ENCODE measurements around the gene SEC31B. TPM values are rescaled to one million over a fixed set of nuclear protein-coding genes. Genes with fewer than 3 reads are reported as not detected.

Gene SEC31B
- total and polyA plus RNA-seq, 2 donors (not counting 3 experiments of a cell fraction or from before 2014, with no cell fraction given), result 11.1 to 14.4 TPM

DNA sequence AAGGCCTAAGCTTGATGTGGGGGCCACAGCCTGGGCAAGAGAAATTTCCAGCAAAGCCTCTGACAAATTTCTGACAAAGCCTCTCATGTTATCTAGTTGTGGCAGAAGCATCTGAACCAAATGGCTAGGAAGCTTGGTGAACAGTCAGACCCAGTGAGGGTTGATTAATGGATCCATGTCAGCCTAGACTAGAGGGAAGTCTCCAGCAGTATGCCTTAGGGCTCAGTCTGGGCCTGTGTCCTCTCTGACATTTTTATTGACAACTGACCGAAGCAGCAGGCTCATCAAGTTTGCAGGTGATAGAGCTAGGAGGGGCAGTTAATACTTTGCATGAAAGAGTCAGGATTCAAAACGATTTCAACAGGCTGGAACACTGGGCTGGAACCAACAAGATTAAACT lies 41.3 kb upstream of the SEC31B start:
- no peaks in the 10 kb centered on the region for H3K36me3 ChIP-seq (ENCODE audit: control insufficient read depth in 2 of 2, extremely low read depth in 1 of 2, insufficient read depth in 2 of 2, low read length in 2 of 2)
- peaks cover 31 to 33% of the 10 kb centered on the region in 2 experiments for H3K27me3 ChIP-seq (ENCODE audit: control insufficient read depth in 2 of 2, insufficient read depth in 2 of 2, low read length in 2 of 2)
- H3K9ac ChIP-seq (replicated peaks; ENCODE audit: extremely low read depth, insufficient read depth, low read length), result no peak overlapping the region
- H4K20me1 ChIP-seq (replicated peaks; ENCODE audit: control insufficient read depth, extremely low read depth, insufficient read depth, low read length), result no peaks in the 10 kb centered on the region
- no peaks in the 10 kb centered on the region for H3K9me3 ChIP-seq (replicated peaks; ENCODE audit: control insufficient read depth, insufficient read depth, low read length)
- no peak for DNase-seq (ENCODE audit: low read depth, low spot score)
- H3K4me1 ChIP-seq (ENCODE audit: control insufficient read depth, extremely low read depth, insufficient read depth, low read length), result peaks cover 2% of the 10 kb centered on the region
- no peak overlapping the region for H2AFZ ChIP-seq (ENCODE audit: low read depth, low read length)
- intact Hi-C loops (cut with micrococcal nuclease) (loop anchor here (5.0 kb wide), 1 partner anchor 166 kb away; no protein-coding TSS in a partner anchor), dilution Hi-C loops (cut with MboI; ENCODE audit: extremely low pct_ligation_motif_present, low sequenced_read_pairs) (no loop called here)
- no peaks in the 10 kb centered on the region for H3K9me1 ChIP-seq (replicated peaks; ENCODE audit: control insufficient read depth, extremely low read depth, insufficient read depth, low read length)
- H3K4me3 ChIP-seq (replicated peaks in 1 of 3; ENCODE audit: insufficient read depth in 1 of 3, low read depth in 1 of 3, low read length in 3 of 3), result no peak overlapping the region
- TF ChIP-seq, protein P1, sequence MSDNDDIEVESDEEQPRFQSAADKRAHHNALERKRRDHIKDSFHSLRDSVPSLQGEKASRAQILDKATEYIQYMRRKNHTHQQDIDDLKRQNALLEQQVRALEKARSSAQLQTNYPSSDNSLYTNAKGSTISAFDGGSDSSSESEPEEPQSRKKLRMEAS (IDR thresholded peaks at IDR 0.05; ENCODE audit: insufficient read depth, insufficient read length), result no peak
- TF ChIP-seq MYC (IDR thresholded peaks at IDR 0.05; ENCODE audit: low read depth, low read length) (no peak), JUN (IDR thresholded peaks at IDR 0.05; ENCODE audit: borderline replicate concordance, insufficient read depth, insufficient read length, low read depth) (no peak), GATA2 (IDR thresholded peaks at IDR 0.05; ENCODE audit: insufficient read depth, insufficient read length, low read depth, low read length) (no peak), EZH2 (IDR thresholded peaks at IDR 0.05; ENCODE audit: borderline replicate concordance, low read depth, low read length, severe bottlenecking) (no peak), POLR2A (IDR thresholded peaks at IDR 0.05; ENCODE audit: low read depth, low read length) (no peak), POLR2AphosphoS5 (IDR thresholded peaks at IDR 0.05; ENCODE audit: insufficient read depth, low read depth, low read length) (no peak), FOS (IDR thresholded peaks at IDR 0.05; ENCODE audit: borderline replicate concordance, insufficient read depth, low read length) (no peak)
- TF ChIP-seq, protein P2, sequence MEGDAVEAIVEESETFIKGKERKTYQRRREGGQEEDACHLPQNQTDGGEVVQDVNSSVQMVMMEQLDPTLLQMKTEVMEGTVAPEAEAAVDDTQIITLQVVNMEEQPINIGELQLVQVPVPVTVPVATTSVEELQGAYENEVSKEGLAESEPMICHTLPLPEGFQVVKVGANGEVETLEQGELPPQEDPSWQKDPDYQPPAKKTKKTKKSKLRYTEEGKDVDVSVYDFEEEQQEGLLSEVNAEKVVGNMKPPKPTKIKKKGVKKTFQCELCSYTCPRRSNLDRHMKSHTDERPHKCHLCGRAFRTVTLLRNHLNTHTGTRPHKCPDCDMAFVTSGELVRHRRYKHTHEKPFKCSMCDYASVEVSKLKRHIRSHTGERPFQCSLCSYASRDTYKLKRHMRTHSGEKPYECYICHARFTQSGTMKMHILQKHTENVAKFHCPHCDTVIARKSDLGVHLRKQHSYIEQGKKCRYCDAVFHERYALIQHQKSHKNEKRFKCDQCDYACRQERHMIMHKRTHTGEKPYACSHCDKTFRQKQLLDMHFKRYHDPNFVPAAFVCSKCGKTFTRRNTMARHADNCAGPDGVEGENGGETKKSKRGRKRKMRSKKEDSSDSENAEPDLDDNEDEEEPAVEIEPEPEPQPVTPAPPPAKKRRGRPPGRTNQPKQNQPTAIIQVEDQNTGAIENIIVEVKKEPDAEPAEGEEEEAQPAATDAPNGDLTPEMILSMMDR (IDR thresholded peaks at IDR 0.05; ENCODE audit: extremely low read depth in 1 of 2, insufficient read depth in 1 of 2, low read depth in 1 of 2, low read length in 2 of 2), result no peak
- FAIRE-seq, result no peak
- no TSS peak for BruUV-seq (replicated peaks)
- H3K27ac ChIP-seq (ENCODE audit: insufficient read depth, low read depth, low read length), result no peak overlapping the region
- H3K79me2 ChIP-seq (ENCODE audit: control insufficient read depth, insufficient read depth, low read length), result no peaks in the 10 kb centered on the region
- CTCF ChIA-PET, result interaction anchor here (1.1 to 4.7 kb wide), 5 partner anchors 25 to 453 kb away, joined by 4 to 44 read pairs (median 6); partner anchors contain the start of gene HIF1AN
- H3K4me2 ChIP-seq (ENCODE audit: insufficient read depth, low read length), result no peak overlapping the region
- POLR2A ChIA-PET, result no interaction called here

Measured in endothelial cell of umbilical vein (primary cell).